Neural progenitor cell (in vitro differentiated cells): ENCODE results near the gene RPTN.

Experiments
- CTCF ChIP-seq: fragments of 200-600 bp; sonication (generic); IDR thresholded peaks from 2 replicates; pipeline ENCODE4 v1.5.1; 2017; ENCODE audit warnings: antibody characterized with exemption, mild to moderate bottlenecking
- EZH2 ChIP-seq: fragments of 200-600 bp; sonication (generic); IDR thresholded peaks from 2 replicates; pipeline ENCODE4 v1.6.1; 2017; ENCODE audit warnings: antibody characterized with exemption, mild to moderate bottlenecking, moderate library complexity

GRCh38 chr1:152170287-152170905, 11.4 kb upstream of the RPTN start:
- no peak for TF ChIP-seq CTCF
- TF ChIP-seq EZH2 = no peak
